Endothelial cell of umbilical vein (primary cell): ENCODE results near the gene ANXA4. TPM values are rescaled to one million over a fixed set of nuclear protein-coding genes. Genes with fewer than 3 reads are reported as not detected.
A peak's percentile ranks its signal among the peaks of the same experiment; 100 is the strongest.

Source experiments
- BruUV-seq: library from RNA; stranded (reverse); fragments of 400-500 nt; replicated peaks from 2 replicates; lab custom pipeline; 2021; lab: Mats Ljungman, UMichigan
- CTCF ChIA-PET: fragments of 300-600, 350-600 bp; sonication (Branson Sonifier 250); formaldehyde crosslinking; loops from one replicate; lab custom pipeline; 2021; ENCODE audit warnings: antibody characterized with exemption, inconsistent platforms; lab: Charles Lee
- POLR2A ChIA-PET: fragments of 300-600, 350-600 bp; sonication (Branson Sonifier 250); formaldehyde crosslinking; loops from one replicate; lab custom pipeline; 2021; ENCODE audit warnings: antibody characterized with exemption, inconsistent platforms; lab: Charles Lee
- DNase-seq: peaks from one replicate; pipeline ENCODE4 v3.0.0-alpha.2; 2011; ENCODE audit warnings: low read depth, low spot score
- FAIRE-seq: peaks from 2 replicates; lab custom pipeline; 2011; peaks lifted over from hg19 to GRCh38; lab: Jason Lieb, UNC
- H2AFZ ChIP-seq: 2 replicates; pipeline ENCODE4 v1.6.0; 2012; ENCODE audit warnings: low read depth, low read length, control low read depth, inconsistent platforms
- H3K27ac ChIP-seq: 2 replicates; pipeline ENCODE4 v1.5.1; 2011; ENCODE audit warnings: low read depth, mild to moderate bottlenecking, control low read depth, low read length, moderate library complexity; ENCODE audit not compliant: insufficient read depth
- H3K27me3 ChIP-seq, 2 experiments: 2 replicates each; pipeline versions ENCODE4 v1.6.0 to v1.6.1; 2011; ENCODE audit warnings: low read length in 2 of 2, mixed read lengths in 1 of 2; ENCODE audit not compliant: control insufficient read depth in 2 of 2, insufficient read depth in 2 of 2
- H3K36me3 ChIP-seq, 2 experiments: 2 replicates in 1 of 2; 3 replicates in 1 of 2; pipeline ENCODE4 v1.5.1; 2011; ENCODE audit warnings: low read length in 2 of 2, mild to moderate bottlenecking in 1 of 2, moderate library complexity in 1 of 2; ENCODE audit not compliant: control insufficient read depth in 2 of 2, insufficient read depth in 2 of 2; ENCODE audit errors: extremely low read depth in 1 of 2
- H3K4me1 ChIP-seq: 3 replicates; pipeline ENCODE4 v1.5.1; 2011; ENCODE audit warnings: mild to moderate bottlenecking, low read length; ENCODE audit not compliant: control insufficient read depth, insufficient read depth; ENCODE audit errors: extremely low read depth
- H3K4me2 ChIP-seq: 2 replicates; pipeline ENCODE4 v1.6.1; 2011; ENCODE audit warnings: low read length, control low read depth, mixed read lengths; ENCODE audit not compliant: insufficient read depth
- H3K4me3 ChIP-seq, 3 experiments: fragments of 200-600 bp in 1 of 3; sonication (generic), shearing (Covaris generic) in 1 of 3; replicated peaks in 1 of 3; 2 replicates each; pipeline ENCODE4 v1.5.1; 2011 to 2016; ENCODE audit warnings: control low read depth in 3 of 3, low read length in 3 of 3, mild to moderate bottlenecking in 2 of 3, inconsistent platforms in 1 of 3, low read depth in 1 of 3, moderate library complexity in 1 of 3; ENCODE audit not compliant: insufficient read depth in 1 of 3
- H3K79me2 ChIP-seq: 2 replicates; pipeline ENCODE4 v1.6.0; 2012; ENCODE audit warnings: low read length, inconsistent platforms; ENCODE audit not compliant: control insufficient read depth, insufficient read depth
- H3K9ac ChIP-seq: replicated peaks from 2 replicates; pipeline ENCODE3; 2011; ENCODE audit warnings: low read length, control low read depth; ENCODE audit not compliant: insufficient read depth; ENCODE audit errors: extremely low read depth
- H3K9me1 ChIP-seq: replicated peaks from 3 replicates; pipeline ENCODE4 v1.6.0; 2011; ENCODE audit warnings: mild to moderate bottlenecking, low read length; ENCODE audit not compliant: control insufficient read depth, insufficient read depth; ENCODE audit errors: extremely low read depth
- H3K9me3 ChIP-seq: replicated peaks from 2 replicates; pipeline ENCODE4 v1.5.1; 2012; ENCODE audit warnings: low read length, inconsistent platforms; ENCODE audit not compliant: control insufficient read depth, insufficient read depth
- H4K20me1 ChIP-seq: replicated peaks from 2 replicates; pipeline ENCODE3; 2011; ENCODE audit warnings: mild to moderate bottlenecking, low read length; ENCODE audit not compliant: control insufficient read depth, insufficient read depth; ENCODE audit errors: extremely low read depth
- CTCF ChIP-seq, 2 donors: IDR thresholded peaks; 1 replicate in 1 of 2; 2 replicates in 1 of 2; pipeline ENCODE4 v1.5.1; 2011; ENCODE audit warnings: low read length in 2 of 2, mild to moderate bottlenecking in 2 of 2, moderate library complexity in 2 of 2, control low read depth in 1 of 2, inconsistent platforms in 1 of 2, low read depth in 1 of 2; ENCODE audit not compliant: insufficient read depth in 1 of 2; ENCODE audit errors: extremely low read depth in 1 of 2
- EZH2 ChIP-seq: IDR thresholded peaks from 2 replicates; pipeline ENCODE4 v1.6.1; 2012; ENCODE audit warnings: borderline replicate concordance, low read depth, mild to moderate bottlenecking, moderate library complexity, low read length, inconsistent platforms; ENCODE audit not compliant: severe bottlenecking
- FOS ChIP-seq: IDR thresholded peaks from 2 replicates; pipeline ENCODE4 v1.6.1; 2011; ENCODE audit warnings: mild to moderate bottlenecking, low read length, moderate library complexity, borderline replicate concordance; ENCODE audit not compliant: insufficient read depth
- GATA2 ChIP-seq: IDR thresholded peaks from 2 replicates; pipeline ENCODE4 v1.7.0; 2011; ENCODE audit warnings: low read depth, mild to moderate bottlenecking, moderate library complexity, mixed read lengths, low read length; ENCODE audit not compliant: insufficient read length, insufficient read depth
- JUN ChIP-seq: IDR thresholded peaks from 2 replicates; pipeline ENCODE4 v1.6.1; 2011; ENCODE audit warnings: borderline replicate concordance, low read depth; ENCODE audit not compliant: insufficient read length, insufficient read depth
- MAX ChIP-seq: IDR thresholded peaks from 2 replicates; pipeline ENCODE4 v1.6.1; 2011; ENCODE audit not compliant: insufficient read depth, insufficient read length
- MYC ChIP-seq: IDR thresholded peaks from one replicate; pipeline ENCODE4 v1.6.1; 2011; ENCODE audit warnings: mild to moderate bottlenecking, low read depth, low read length
- POLR2A ChIP-seq: IDR thresholded peaks from 2 replicates; pipeline ENCODE4 v1.6.1; 2012; ENCODE audit warnings: low read depth, mild to moderate bottlenecking, control low read depth, low read length
- POLR2AphosphoS5 ChIP-seq: IDR thresholded peaks from 2 replicates; pipeline ENCODE4 v1.6.1; 2012; ENCODE audit warnings: low read depth, mild to moderate bottlenecking, control low read depth, low read length, moderate library complexity; ENCODE audit not compliant: insufficient read depth
- dilution Hi-C: fragments of 300-500 bp; cut with MboI; formaldehyde crosslinking; loops from one replicate; pipeline ENCODE4 v1.15.0; 2019; ENCODE audit warnings: low sequenced_read_pairs; ENCODE audit not compliant: extremely low pct_ligation_motif_present
- intact Hi-C: fragments of 100-400 bp; cut with micrococcal nuclease; formaldehyde crosslinking; loops from one replicate; pipeline ENCODE4 v1.10.0; 2022
- polyA plus RNA-seq, 4 experiments: library from polyadenylated mRNA; depleted of rRNA in 3 of 4; stranded (reverse) in 3 of 4; unstranded in 1 of 4; fragments of >200 nt; gene quantifications; 2 replicates each; pipeline versions ENCODE4 v1.2.1 to v1.2.3, GENCODE V29; 2011 to 2012; ENCODE audit warnings: missing spikeins in 1 of 4
- total RNA-seq: library from RNA; stranded (reverse); gene quantifications from 2 replicates; pipeline ENCODE4 v1.2.3, GENCODE V29; 2021

The ANXA4 gene
- total and polyA plus RNA-seq, 2 donors (not counting 3 experiments of a cell fraction or from before 2014, with no cell fraction given): 29.4 to 79.6 TPM

GRCh38 chr2:69720404-69720803 is 21.5 kb upstream of the ANXA4 start:
- Histone ChIP-seq H3K4me3 (no peak overlapping the region), H3K9ac (no peak overlapping the region), H3K4me1 (peaks cover 2% of the 10 kb centered on the region), H3K4me2 (no peak overlapping the region), H3K36me3 (no peaks in the 10 kb centered on the region), H2AFZ (no peak overlapping the region), H3K79me2 (no peaks in the 10 kb centered on the region), H3K27me3 (no peaks in the 10 kb centered on the region), H3K27ac (no peak overlapping the region), H3K9me3 (no peaks in the 10 kb centered on the region), H3K9me1 (no peaks in the 10 kb centered on the region), H4K20me1 (no peaks in the 10 kb centered on the region)
- BruUV-seq: no TSS peak
- TF ChIP-seq JUN (no peak), CTCF (IDR thresholded peaks at IDR 0.05; ENCODE audit: extremely low read depth in 1 of 2, insufficient read depth in 1 of 2, low read depth in 1 of 2, low read length in 2 of 2) (peak; percentile 37 to 46)
- CTCF ChIA-PET: interaction anchor here (0.8 to 3.8 kb wide), 9 partner anchors 10 to 175 kb away, joined by 3 to 22 read pairs (median 3); partner anchors contain the start of gene AAK1
- dilution Hi-C loops: no loop called here
- POLR2A ChIA-PET: no interaction called here
- intact Hi-C loops: loop anchor here (10.0 kb wide), 1 partner anchor 584 kb away; the partner anchor contains the start of gene FAM136A
- FAIRE-seq: no peak
- peak; percentile 31 for DNase-seq

GRCh38 chr2:69721022-69721421 is 20.9 kb upstream of the ANXA4 start:
- DNase-seq (no peak), FAIRE-seq (no peak)
- no TSS peak for BruUV-seq

More at GRCh38 chr2:69721022-69721421, 20.9 kb upstream of the ANXA4 start:
- H3K79me2 ChIP-seq: no peaks in the 10 kb centered on the region
- intact Hi-C loops: loop anchor here (10.0 kb wide), 1 partner anchor 584 kb away; the partner anchor contains the start of gene FAM136A
- no peaks in the 10 kb centered on the region for H3K9me1 ChIP-seq
- H2AFZ ChIP-seq: no peak overlapping the region
- TF ChIP-seq POLR2AphosphoS5 (no peak), POLR2A (no peak), EZH2 (no peak), FOS (no peak), MYC (no peak), GATA2 (no peak), CTCF (IDR thresholded peaks at IDR 0.05; ENCODE audit: extremely low read depth in 1 of 2, insufficient read depth in 1 of 2, low read depth in 1 of 2, low read length in 2 of 2) (no peak), MAX (no peak), JUN (no peak)
- no peaks in the 10 kb centered on the region for H3K36me3 ChIP-seq
- dilution Hi-C loops: no loop called here
- H3K4me2 ChIP-seq: no peak overlapping the region
- CTCF ChIA-PET: interaction anchor here (0.8 to 3.8 kb wide), 8 partner anchors 10 to 174 kb away, joined by 3 to 22 read pairs (median 3); partner anchors contain the start of gene AAK1
- H3K4me1 ChIP-seq: peaks cover 2% of the 10 kb centered on the region
- H3K9me3 ChIP-seq: no peaks in the 10 kb centered on the region
- POLR2A ChIA-PET: no interaction called here
- H3K4me3 ChIP-seq: no peak overlapping the region
- no peaks in the 10 kb centered on the region for H3K27me3 ChIP-seq
- H3K9ac ChIP-seq: no peak overlapping the region
- H3K27ac ChIP-seq: no peak overlapping the region
- H4K20me1 ChIP-seq: no peaks in the 10 kb centered on the region
